Panc1 (cell line): ENCODE results near the gene LIPC.

Experiments used
- POLR2AphosphoS5 ChIP-seq: IDR thresholded peaks from 2 replicates; pipeline ENCODE4 v1.6.1; 2012; ENCODE audit warnings: mild to moderate bottlenecking, low read depth, low read length, moderate library complexity
- SIN3A ChIP-seq: IDR thresholded peaks from 2 replicates; pipeline ENCODE4 v1.6.1; 2012; ENCODE audit warnings: low read depth, mild to moderate bottlenecking, low read length, moderate library complexity, borderline replicate concordance; ENCODE audit not compliant: insufficient read depth
- TF ChIP-seq, protein P1 (sequence below): fragments of 450-650 bp; IDR thresholded peaks from 2 replicates; pipeline ENCODE4 v1.5.1; 2017; ENCODE audit warnings: mild to moderate bottlenecking
- TF ChIP-seq, protein P2 (sequence below), 2 experiments: IDR thresholded peaks; 2 replicates each; pipeline ENCODE4 v1.6.1; 2011 to 2012; ENCODE audit warnings: low read depth in 2 of 2, control low read depth in 1 of 2, low read length in 1 of 2, mild to moderate bottlenecking in 1 of 2, moderate library complexity in 1 of 2; ENCODE audit not compliant: insufficient read depth in 1 of 2

DNA sequence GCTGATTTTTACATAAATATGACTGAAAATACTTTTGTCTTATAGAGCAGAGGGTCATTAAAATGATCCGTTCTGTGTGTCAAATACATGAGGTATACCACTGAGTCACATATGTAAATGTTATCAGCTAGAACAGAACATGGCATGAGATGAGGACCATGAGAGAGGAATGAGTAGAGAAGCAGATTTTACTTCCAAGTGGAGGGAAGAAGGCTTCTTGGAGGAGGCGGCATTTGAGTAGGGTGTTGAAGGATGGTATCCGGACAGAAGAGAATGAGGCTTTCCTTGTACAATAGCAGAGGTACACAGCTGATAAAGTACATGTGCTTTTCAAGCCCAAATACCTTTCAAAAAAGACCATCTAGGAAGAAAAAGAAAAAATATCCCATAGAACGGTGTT, 4.8 kb downstream of the LIPC start:
- TF ChIP-seq, protein P1, sequence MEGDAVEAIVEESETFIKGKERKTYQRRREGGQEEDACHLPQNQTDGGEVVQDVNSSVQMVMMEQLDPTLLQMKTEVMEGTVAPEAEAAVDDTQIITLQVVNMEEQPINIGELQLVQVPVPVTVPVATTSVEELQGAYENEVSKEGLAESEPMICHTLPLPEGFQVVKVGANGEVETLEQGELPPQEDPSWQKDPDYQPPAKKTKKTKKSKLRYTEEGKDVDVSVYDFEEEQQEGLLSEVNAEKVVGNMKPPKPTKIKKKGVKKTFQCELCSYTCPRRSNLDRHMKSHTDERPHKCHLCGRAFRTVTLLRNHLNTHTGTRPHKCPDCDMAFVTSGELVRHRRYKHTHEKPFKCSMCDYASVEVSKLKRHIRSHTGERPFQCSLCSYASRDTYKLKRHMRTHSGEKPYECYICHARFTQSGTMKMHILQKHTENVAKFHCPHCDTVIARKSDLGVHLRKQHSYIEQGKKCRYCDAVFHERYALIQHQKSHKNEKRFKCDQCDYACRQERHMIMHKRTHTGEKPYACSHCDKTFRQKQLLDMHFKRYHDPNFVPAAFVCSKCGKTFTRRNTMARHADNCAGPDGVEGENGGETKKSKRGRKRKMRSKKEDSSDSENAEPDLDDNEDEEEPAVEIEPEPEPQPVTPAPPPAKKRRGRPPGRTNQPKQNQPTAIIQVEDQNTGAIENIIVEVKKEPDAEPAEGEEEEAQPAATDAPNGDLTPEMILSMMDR = no peak
- TF ChIP-seq POLR2AphosphoS5 (no peak), SIN3A (no peak)
- TF ChIP-seq, protein P2, sequence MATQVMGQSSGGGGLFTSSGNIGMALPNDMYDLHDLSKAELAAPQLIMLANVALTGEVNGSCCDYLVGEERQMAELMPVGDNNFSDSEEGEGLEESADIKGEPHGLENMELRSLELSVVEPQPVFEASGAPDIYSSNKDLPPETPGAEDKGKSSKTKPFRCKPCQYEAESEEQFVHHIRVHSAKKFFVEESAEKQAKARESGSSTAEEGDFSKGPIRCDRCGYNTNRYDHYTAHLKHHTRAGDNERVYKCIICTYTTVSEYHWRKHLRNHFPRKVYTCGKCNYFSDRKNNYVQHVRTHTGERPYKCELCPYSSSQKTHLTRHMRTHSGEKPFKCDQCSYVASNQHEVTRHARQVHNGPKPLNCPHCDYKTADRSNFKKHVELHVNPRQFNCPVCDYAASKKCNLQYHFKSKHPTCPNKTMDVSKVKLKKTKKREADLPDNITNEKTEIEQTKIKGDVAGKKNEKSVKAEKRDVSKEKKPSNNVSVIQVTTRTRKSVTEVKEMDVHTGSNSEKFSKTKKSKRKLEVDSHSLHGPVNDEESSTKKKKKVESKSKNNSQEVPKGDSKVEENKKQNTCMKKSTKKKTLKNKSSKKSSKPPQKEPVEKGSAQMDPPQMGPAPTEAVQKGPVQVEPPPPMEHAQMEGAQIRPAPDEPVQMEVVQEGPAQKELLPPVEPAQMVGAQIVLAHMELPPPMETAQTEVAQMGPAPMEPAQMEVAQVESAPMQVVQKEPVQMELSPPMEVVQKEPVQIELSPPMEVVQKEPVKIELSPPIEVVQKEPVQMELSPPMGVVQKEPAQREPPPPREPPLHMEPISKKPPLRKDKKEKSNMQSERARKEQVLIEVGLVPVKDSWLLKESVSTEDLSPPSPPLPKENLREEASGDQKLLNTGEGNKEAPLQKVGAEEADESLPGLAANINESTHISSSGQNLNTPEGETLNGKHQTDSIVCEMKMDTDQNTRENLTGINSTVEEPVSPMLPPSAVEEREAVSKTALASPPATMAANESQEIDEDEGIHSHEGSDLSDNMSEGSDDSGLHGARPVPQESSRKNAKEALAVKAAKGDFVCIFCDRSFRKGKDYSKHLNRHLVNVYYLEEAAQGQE (IDR thresholded peaks at IDR 0.05; ENCODE audit: insufficient read depth in 1 of 2, low read depth in 2 of 2, low read length in 1 of 2) = no peak
